MM.1S (cell line): ENCODE measurements around the gene VEZT.

ENCODE experiments used
- DNase-seq: peaks from one replicate; pipeline ENCODE4 v3.0.0-alpha.2; 2015
- H2AFZ ChIP-seq: fragments of 300-600 bp; sonication (generic); 2 replicates; pipeline ENCODE4 v1.6.0; 2016; ENCODE audit warnings: antibody characterized with exemption, low read length
- H3F3A ChIP-seq: fragments of 300-600 bp; sonication (generic); 2 replicates; pipeline ENCODE4 v1.6.1; 2016; ENCODE audit warnings: mild to moderate bottlenecking, antibody characterized with exemption, low read length, moderate library complexity, mixed read lengths; ENCODE audit not compliant: insufficient read depth
- H3K27ac ChIP-seq: fragments of 300-600 bp; sonication (generic); 2 replicates; pipeline ENCODE4 v1.5.1; 2016; ENCODE audit warnings: mild to moderate bottlenecking, low read length
- H3K27me3 ChIP-seq: fragments of 300-600 bp; sonication (generic); replicated peaks from 2 replicates; pipeline ENCODE4 v1.6.0; 2016; ENCODE audit warnings: low read length; ENCODE audit not compliant: insufficient read depth
- H3K36me3 ChIP-seq: fragments of 300-600 bp; sonication (generic); replicated peaks from 2 replicates; pipeline ENCODE4 v1.6.1; 2016; ENCODE audit warnings: mild to moderate bottlenecking, low read length, mixed read lengths; ENCODE audit not compliant: insufficient read depth
- H3K4me1 ChIP-seq: fragments of 300-600 bp; sonication (generic); 2 replicates; pipeline ENCODE4 v1.6.1; 2016; ENCODE audit warnings: low read length, mixed read lengths
- H3K4me2 ChIP-seq: fragments of 300-600 bp; sonication (generic); 2 replicates; pipeline ENCODE4 v1.6.0; 2016; ENCODE audit warnings: low read depth, low read length
- H3K4me3 ChIP-seq: fragments of 300-600 bp; sonication (generic); 2 replicates; pipeline ENCODE4 v1.5.1; 2016; ENCODE audit warnings: low read length, mixed read lengths
- H3K79me2 ChIP-seq: fragments of 300-600 bp; sonication (generic); 2 replicates; pipeline ENCODE4 v1.6.1; 2016; ENCODE audit warnings: mixed run types, low read length, mixed read lengths
- H3K9ac ChIP-seq: fragments of 300-600 bp; sonication (generic); 2 replicates; pipeline ENCODE4 v1.6.1; 2016; ENCODE audit warnings: low read length, mixed read lengths
- H3K9me2 ChIP-seq: fragments of 300-600 bp; sonication (generic); replicated peaks from 2 replicates; pipeline ENCODE4 v1.6.1; 2016; ENCODE audit warnings: mild to moderate bottlenecking, low read length, mixed read lengths; ENCODE audit not compliant: insufficient read depth
- H3K9me3 ChIP-seq: fragments of 300-600 bp; sonication (generic); replicated peaks from 2 replicates; pipeline ENCODE4 v1.6.1; 2016; ENCODE audit warnings: mild to moderate bottlenecking, low read length, mixed read lengths; ENCODE audit not compliant: insufficient read depth
- H4K20me1 ChIP-seq: fragments of 300-600 bp; sonication (generic); 2 replicates; pipeline ENCODE4 v1.6.1; 2016; ENCODE audit warnings: mild to moderate bottlenecking, low read length, moderate library complexity, mixed read lengths; ENCODE audit not compliant: insufficient read depth
- EZH2 ChIP-seq: fragments of 300-600 bp; sonication (generic); optimal IDR thresholded peaks from 2 replicates; pipeline ENCODE3; 2017; ENCODE audit warnings: low read depth, mild to moderate bottlenecking, antibody characterized with exemption, low read length, mixed read lengths
- EZH2phosphoT487 ChIP-seq: fragments of 300-600 bp; sonication (generic); IDR thresholded peaks from 2 replicates; pipeline ENCODE4 v1.6.1; 2018; ENCODE audit warnings: antibody characterized with exemption, low read length
- TF ChIP-seq, protein P1 (sequence below): fragments of 300-600 bp; sonication (generic); IDR thresholded peaks from 2 replicates; pipeline ENCODE4 v1.5.1; 2016; ENCODE audit warnings: antibody characterized with exemption, low read length, mixed read lengths

The VEZT gene

DNA sequence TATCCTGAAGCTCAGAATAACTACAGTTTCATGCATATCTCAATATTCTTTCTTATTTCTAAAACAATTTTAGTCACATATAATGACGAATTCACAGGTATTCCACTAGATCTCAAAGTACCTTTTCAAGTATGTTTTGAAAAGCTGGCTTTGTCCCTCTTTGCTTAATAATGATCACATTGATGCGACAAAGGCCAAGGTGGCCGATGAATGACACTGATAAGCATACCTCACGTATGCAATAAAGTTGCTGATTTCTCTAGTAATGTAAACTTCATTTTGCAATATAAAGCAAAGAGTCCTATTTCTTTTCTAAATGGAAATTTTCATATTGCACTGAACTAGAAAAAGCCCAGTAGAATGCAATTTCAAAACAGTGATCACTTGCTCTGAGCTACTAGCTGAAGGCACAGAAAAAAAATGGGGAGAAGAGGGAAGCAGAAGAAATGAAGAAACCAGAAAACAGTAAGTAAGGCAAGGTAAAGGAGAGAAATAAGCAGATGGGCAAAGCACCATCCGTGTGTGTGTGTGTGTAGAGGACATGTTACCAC lies 29.7 kb upstream of the VEZT start:
- Histone ChIP-seq H3K4me3 (no peak overlapping the region), H3K27ac (no peak overlapping the region), H3F3A (no peaks in the 10 kb centered on the region), H3K9ac (no peak overlapping the region), H3K9me2 (no peaks in the 10 kb centered on the region), H3K9me3 (no peaks in the 10 kb centered on the region), H3K36me3 (no peaks in the 10 kb centered on the region), H2AFZ (no peak overlapping the region), H3K79me2 (no peaks in the 10 kb centered on the region), H4K20me1 (no peaks in the 10 kb centered on the region), H3K27me3 (no peaks in the 10 kb centered on the region), H3K4me2 (no peak overlapping the region), H3K4me1 (no peaks in the 10 kb centered on the region)
- DNase-seq, result no peak
- no peak for TF ChIP-seq EZH2phosphoT487
- TF ChIP-seq, protein P1, sequence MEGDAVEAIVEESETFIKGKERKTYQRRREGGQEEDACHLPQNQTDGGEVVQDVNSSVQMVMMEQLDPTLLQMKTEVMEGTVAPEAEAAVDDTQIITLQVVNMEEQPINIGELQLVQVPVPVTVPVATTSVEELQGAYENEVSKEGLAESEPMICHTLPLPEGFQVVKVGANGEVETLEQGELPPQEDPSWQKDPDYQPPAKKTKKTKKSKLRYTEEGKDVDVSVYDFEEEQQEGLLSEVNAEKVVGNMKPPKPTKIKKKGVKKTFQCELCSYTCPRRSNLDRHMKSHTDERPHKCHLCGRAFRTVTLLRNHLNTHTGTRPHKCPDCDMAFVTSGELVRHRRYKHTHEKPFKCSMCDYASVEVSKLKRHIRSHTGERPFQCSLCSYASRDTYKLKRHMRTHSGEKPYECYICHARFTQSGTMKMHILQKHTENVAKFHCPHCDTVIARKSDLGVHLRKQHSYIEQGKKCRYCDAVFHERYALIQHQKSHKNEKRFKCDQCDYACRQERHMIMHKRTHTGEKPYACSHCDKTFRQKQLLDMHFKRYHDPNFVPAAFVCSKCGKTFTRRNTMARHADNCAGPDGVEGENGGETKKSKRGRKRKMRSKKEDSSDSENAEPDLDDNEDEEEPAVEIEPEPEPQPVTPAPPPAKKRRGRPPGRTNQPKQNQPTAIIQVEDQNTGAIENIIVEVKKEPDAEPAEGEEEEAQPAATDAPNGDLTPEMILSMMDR, result no peak
- no peak for TF ChIP-seq EZH2

DNA sequence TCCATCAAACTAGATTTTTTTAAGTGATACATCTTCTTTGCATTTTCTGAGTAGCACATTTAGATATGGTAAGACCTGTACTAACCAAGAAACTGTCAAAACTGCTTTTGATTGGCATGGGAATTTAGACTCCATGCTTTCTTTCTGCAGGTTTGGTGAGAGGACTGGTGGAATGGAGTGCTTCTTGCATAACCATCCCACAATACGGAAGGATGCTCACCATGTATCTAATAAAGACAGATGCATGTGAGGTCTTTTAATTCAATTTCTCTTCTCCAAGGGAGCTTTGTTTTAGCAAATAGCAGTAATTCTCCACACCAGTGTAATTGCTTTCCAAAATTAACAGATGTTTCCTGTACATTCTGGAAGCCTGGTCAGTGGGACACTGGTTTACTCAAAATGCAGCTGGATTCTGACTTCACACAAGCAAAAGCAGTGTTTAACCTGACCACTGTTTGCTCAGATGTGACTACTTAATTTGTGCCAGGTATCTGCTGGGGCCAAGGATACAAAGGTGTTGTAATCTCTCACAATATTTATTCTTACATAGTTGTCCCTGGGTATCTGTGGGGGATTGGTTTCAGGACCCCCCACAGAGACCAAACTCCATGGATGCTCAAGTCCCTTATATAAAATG lies 26.4 kb upstream of the VEZT start:
- Histone ChIP-seq H3K4me2 (no peak overlapping the region), H3K9me3 (no peaks in the 10 kb centered on the region), H3K9me2 (no peaks in the 10 kb centered on the region), H3K36me3 (no peaks in the 10 kb centered on the region), H3K27ac (no peak overlapping the region), H3K4me1 (no peaks in the 10 kb centered on the region), H2AFZ (no peak overlapping the region), H3F3A (no peaks in the 10 kb centered on the region), H3K4me3 (no peak overlapping the region), H4K20me1 (no peaks in the 10 kb centered on the region), H3K9ac (no peak overlapping the region), H3K27me3 (no peaks in the 10 kb centered on the region), H3K79me2 (no peaks in the 10 kb centered on the region)
- TF ChIP-seq, protein P1, result no peak
- TF ChIP-seq EZH2phosphoT487 (no peak), EZH2 (no peak)
- no peak for DNase-seq

DNA sequence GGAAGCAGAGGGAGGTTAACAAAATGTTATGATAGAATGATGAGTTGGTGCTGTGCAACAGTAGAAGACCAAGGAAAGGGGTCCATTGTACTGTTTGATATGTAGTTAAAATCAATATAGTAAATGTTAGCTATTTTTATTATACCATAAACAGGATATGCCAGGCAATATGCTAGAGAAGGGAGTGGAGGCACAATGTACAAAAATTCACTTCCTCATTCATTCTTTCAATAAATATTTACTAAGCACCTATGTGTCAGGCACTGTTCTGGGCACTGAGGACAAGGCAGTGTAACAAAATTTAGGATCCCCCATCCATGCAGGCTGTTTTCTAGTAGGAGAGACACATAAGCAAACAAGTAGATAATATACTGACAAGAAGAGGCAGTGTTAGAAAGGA lies 25.3 kb upstream of the VEZT start:
- H3K4me2 ChIP-seq, result no peak overlapping the region
- H3F3A ChIP-seq, result no peaks in the 10 kb centered on the region
- no peaks in the 10 kb centered on the region for H3K9me2 ChIP-seq
- H3K27me3 ChIP-seq, result no peaks in the 10 kb centered on the region
- H3K9me3 ChIP-seq, result no peaks in the 10 kb centered on the region
- no peaks in the 10 kb centered on the region for H4K20me1 ChIP-seq
- no peak for DNase-seq
- no peak overlapping the region for H3K27ac ChIP-seq
- H3K36me3 ChIP-seq, result no peaks in the 10 kb centered on the region
- no peaks in the 10 kb centered on the region for H3K4me1 ChIP-seq
- no peaks in the 10 kb centered on the region for H3K79me2 ChIP-seq
- TF ChIP-seq, protein P1, result no peak
- no peak for TF ChIP-seq EZH2
- no peak for TF ChIP-seq EZH2phosphoT487
- H3K9ac ChIP-seq, result no peak overlapping the region
- H2AFZ ChIP-seq, result no peak overlapping the region
- H3K4me3 ChIP-seq, result no peak overlapping the region
